GM23248 (cell line): ENCODE results near the gene CDS2.

Experiments
- EZH2 ChIP-seq: fragments of 200-600 bp; sonication (generic); IDR thresholded peaks from 2 replicates; pipeline ENCODE4 v1.6.1; 2018; ENCODE audit warnings: antibody characterized with exemption, mild to moderate bottlenecking; ENCODE audit not compliant: insufficient read depth, poor library complexity, severe bottlenecking
- EZH2phosphoT487 ChIP-seq: fragments of 200-600 bp; sonication (generic); IDR thresholded peaks from 2 replicates; pipeline ENCODE4 v1.6.1; 2018; ENCODE audit warnings: antibody characterized with exemption, moderate library complexity, mild to moderate bottlenecking, low read depth; ENCODE audit not compliant: insufficient read depth

- TF ChIP-seq EZH2: no peak
- no peak for TF ChIP-seq EZH2phosphoT487
Measured at GRCh38 chr20:5126512-5127203, at the start of gene CDS2.
